Muscle of leg (tissue), 11 donors: ENCODE measurements around the gene NDST1. TPM values are rescaled to one million over a fixed set of nuclear protein-coding genes. Genes with fewer than 3 reads are reported as not detected.

Experiments
- DNase-seq: peaks from one replicate; pipeline ENCODE4 v3.0.0; 2013
- H3K27ac ChIP-seq: one replicate; pipeline ENCODE4 v1.5.1; 2013; ENCODE audit warnings: mild to moderate bottlenecking, low read length, control low read depth
- H3K27me3 ChIP-seq: one replicate; pipeline ENCODE4 v1.6.1; 2013; ENCODE audit warnings: low read length; ENCODE audit not compliant: control insufficient read depth, insufficient read depth
- H3K36me3 ChIP-seq: one replicate; pipeline ENCODE4 v1.6.1; 2013; ENCODE audit warnings: low read length; ENCODE audit not compliant: control insufficient read depth, insufficient read depth
- H3K4me1 ChIP-seq: one replicate; pipeline ENCODE4 v1.6.1; 2013; ENCODE audit warnings: low read length; ENCODE audit not compliant: control insufficient read depth, insufficient read depth
- H3K4me3 ChIP-seq: one replicate; pipeline ENCODE4 v1.5.1; 2013; ENCODE audit warnings: low read length, control low read depth
- H3K9me3 ChIP-seq: replicated peaks from 2 replicates; pipeline ENCODE4 v1.6.1; 2013; ENCODE audit warnings: low read depth, low read length; ENCODE audit not compliant: control insufficient read depth
- WGBS: methylation state at CpG from one replicate; pipeline ENCODE4 v1.1.5; 2013; ENCODE audit warnings: missing lambda C conversion rate; ENCODE audit not compliant: insufficient coverage; 5-methylcytosine and 5-hydroxymethylcytosine counted together
- polyA plus RNA-seq, 8 donors: library from polyadenylated mRNA; unstranded; fragments of 120-200 nt; gene quantifications; one replicate each; pipeline versions ENCODE4 v1.2.1 to v1.2.3, GENCODE V29; 2013; ENCODE audit warnings: inconsistent platforms in 1 of 8, low replicate concordance in 1 of 8; ENCODE audit not compliant: insufficient read length in 8 of 8, insufficient read depth in 1 of 8
- total RNA-seq: library from RNA; stranded (reverse); fragments of 120-200 nt; gene quantifications from one replicate; pipeline ENCODE4 v1.2.4, GENCODE V29; 2013

NDST1 gene
- total and polyA plus RNA-seq, 9 donors, result 24.4 to 71.2 (median 53.1) TPM

DNA sequence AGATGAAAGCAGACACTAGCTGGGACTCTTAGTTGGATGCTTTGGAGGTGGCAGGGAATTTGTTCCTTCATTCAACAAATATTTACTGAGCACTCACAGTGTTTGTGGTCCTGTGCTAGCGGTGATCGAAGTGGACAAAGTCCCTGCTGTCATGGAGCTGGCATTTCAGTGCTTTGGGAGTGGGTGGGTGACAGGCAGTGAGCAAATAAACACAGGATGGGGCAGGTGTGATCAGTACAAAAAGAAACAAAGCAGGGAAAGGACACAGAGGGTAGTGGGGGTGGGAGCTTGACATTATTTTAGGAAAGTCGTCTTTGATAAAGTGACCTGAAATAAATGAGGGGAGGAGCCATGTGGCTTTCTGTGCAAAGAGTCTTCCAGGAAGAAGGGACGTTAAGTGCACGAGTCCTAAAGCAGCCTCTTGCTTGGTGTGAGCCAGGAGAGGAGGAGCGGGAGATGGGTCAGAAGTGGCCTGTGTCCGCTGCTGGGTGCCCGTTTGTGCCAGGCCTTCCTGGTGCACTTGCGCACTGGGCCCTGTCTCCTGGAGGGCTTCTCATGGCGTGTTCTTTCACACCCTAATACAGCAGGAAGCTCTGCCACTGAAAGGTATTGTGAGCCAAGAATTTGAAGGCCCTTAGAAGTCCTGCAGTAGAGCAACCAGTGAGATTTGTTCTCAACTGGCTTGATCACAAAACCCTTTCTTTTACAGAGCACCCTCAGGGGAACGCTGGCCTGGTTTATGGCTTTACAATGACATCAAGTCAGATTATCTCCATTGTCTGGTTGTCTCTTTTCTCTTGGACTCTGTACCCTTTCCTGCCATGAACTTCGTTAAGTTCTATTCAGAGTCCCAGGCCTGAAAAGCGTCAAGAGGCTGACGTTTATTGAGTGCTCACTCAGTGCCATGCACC lies 14.8 kb downstream of the NDST1 start:
- no peak for DNase-seq
- Histone ChIP-seq H3K4me3 (no peak overlapping the region), H3K4me1 (peaks cover 47% of the 10 kb centered on the region), H3K9me3 (no peaks in the 10 kb centered on the region), H3K36me3 (peaks cover 62% of the 10 kb centered on the region), H3K27me3 (no peaks in the 10 kb centered on the region), H3K27ac (peak overlapping the region; percentile 20)
- 69% methylated on average over 12 of the region's 14 CpGs for WGBS

DNA sequence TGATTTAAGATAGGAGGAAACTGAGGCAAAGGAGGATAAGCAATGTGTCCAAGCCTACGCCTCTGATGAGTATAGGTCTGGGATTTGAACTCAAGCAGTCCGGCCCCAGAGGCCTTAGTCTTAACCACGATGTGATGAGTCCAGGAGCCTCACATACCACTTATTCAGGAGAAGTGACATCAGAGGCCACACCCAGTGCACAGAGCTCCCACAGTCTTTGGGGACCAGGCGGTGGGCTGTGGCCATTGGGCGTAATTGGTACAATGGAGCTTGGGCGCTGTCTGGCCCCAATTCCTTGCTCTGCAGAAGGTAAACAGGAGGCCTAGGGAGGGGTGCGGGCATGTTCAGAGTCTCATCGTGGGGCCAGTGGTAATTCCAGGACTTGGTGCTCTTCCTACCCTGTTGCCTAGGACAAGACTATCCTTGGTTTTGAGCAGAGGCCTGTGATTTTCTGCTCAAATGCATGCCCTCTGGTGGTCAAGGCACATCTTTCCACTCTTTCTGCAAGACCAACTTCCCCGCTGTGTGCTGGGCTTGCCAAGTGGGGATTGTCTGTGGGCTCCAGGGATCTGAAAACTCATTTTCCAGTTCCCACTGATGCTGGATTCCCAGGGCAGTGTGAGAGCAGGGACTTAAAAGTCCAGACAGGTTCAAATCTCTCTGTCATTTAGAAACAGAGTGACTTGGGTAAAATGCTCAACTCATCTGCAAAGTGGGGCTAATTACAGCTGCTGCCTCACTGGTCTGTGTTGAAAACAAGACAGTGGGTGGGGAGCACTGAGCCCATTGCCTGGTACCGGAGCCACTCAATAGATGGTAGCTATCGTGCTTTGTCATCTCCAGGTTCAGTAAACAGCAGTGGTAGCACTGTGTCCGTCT lies 15.8 kb downstream of the NDST1 start:
- DNase-seq, result peak; percentile 74
- no peaks in the 10 kb centered on the region for H3K9me3 ChIP-seq
- 82% methylated on average over 9 of the region's 12 CpGs for WGBS
- H3K27me3 ChIP-seq, result no peaks in the 10 kb centered on the region
- H3K4me3 ChIP-seq, result no peak overlapping the region
- H3K4me1 ChIP-seq, result peaks cover 41% of the 10 kb centered on the region
- no peak overlapping the region for H3K27ac ChIP-seq
- peaks cover 68% of the 10 kb centered on the region for H3K36me3 ChIP-seq

DNA sequence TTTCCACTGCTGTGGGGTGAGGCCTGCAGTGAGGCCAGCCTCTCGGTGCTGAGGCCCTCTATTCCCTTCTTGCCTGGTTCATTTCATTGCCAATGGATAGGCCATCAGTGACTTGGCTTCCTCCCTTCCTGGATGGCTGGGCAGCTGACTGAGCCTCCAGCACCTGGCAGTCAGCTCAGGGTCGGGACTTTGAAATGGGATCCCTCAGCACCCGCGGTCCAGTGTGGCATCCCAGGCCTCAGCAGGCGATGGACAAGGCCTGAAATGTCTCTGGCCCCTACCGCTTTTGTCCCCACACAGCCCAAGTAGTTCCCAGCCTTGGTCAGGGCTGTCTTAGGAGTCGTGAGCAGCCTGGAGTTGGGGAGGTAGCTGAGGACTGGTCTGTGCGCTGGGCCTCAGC lies 17.2 kb downstream of the NDST1 start:
- H3K27ac ChIP-seq, result peak overlapping the region; percentile 56
- DNase-seq, result peak; percentile 61
- H3K36me3 ChIP-seq, result peaks cover 64% of the 10 kb centered on the region
- H3K27me3 ChIP-seq, result no peaks in the 10 kb centered on the region
- H3K4me3 ChIP-seq, result no peak overlapping the region
- H3K9me3 ChIP-seq, result no peaks in the 10 kb centered on the region
- H3K4me1 ChIP-seq, result peaks cover 42% of the 10 kb centered on the region
- WGBS, result 68% methylated on average over 8 of the region's 8 CpGs

DNA sequence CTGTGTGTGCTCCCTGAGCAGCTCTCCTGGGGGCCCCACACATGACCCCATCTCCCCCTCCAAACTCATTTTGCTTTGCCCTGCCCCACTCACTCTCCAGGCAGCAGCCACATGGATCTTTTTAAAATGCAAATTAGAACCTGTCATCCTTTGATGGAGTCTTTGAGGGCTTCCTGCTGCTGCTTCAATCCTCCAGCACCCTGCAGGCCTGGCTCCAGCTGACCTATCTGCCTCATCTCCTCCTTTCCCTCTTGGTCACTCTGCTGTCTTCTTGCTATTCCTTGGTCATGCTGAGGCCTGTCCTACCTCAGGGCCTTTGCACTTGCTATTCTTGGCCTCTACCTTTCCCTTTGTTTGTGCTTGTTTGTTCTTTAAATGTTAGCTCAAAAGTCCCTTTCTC lies 17.9 kb downstream of the NDST1 start:
- peaks cover 42% of the 10 kb centered on the region for H3K4me1 ChIP-seq
- no peaks in the 10 kb centered on the region for H3K9me3 ChIP-seq
- H3K27ac ChIP-seq, result peak overlapping the region; percentile 17
- peaks cover 62% of the 10 kb centered on the region for H3K36me3 ChIP-seq
- DNase-seq, result no peak
- H3K27me3 ChIP-seq, result no peaks in the 10 kb centered on the region
- H3K4me3 ChIP-seq, result no peak overlapping the region

DNA sequence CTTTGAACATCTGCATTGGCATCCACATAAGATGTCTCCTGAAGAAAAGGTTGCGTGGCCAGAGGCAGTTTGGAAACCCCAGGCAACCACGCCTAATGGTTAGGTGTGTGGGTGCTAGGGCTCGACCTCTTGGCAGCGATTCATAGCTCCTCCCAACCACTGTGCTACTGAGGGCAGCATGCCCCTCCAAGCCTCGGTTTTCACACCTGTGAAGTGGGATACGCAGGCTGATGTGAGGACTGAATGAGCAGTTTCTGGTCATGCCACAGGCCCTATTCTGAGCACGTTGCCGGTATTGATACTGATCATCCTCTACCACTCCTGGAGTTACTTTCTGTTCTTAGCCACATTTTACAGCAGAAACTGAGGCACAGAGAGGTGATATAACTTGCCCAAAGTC lies 19.1 kb downstream of the NDST1 start:
- H3K4me3 ChIP-seq, result no peak overlapping the region
- no CpG with 5 or more reads among the region's 8 CpGs for WGBS
- H3K27ac ChIP-seq, result no peak overlapping the region
- H3K4me1 ChIP-seq, result peaks cover 42% of the 10 kb centered on the region
- H3K36me3 ChIP-seq, result peaks cover 57% of the 10 kb centered on the region
- DNase-seq, result no peak
- H3K27me3 ChIP-seq, result no peaks in the 10 kb centered on the region
- no peaks in the 10 kb centered on the region for H3K9me3 ChIP-seq

DNA sequence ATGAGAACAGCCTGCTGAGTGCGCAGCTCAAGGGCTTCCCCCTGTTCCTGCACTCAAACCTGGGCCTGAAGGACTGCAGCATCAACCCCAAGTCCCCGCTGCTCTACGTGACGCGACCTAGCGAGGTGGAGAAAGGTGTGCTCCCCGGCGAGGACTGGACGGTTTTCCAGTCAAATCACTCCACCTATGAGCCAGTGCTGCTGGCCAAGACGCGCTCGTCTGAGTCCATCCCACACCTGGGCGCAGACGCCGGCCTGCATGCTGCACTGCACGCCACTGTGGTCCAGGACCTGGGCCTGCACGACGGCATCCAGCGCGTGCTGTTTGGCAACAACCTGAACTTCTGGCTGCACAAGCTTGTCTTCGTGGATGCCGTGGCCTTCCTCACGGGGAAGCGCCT lies 19.9 kb downstream of the NDST1 start:
- Histone ChIP-seq H3K27ac (no peak overlapping the region), H3K4me1 (peaks cover 41% of the 10 kb centered on the region)
- DNase-seq, result no peak

DNA sequence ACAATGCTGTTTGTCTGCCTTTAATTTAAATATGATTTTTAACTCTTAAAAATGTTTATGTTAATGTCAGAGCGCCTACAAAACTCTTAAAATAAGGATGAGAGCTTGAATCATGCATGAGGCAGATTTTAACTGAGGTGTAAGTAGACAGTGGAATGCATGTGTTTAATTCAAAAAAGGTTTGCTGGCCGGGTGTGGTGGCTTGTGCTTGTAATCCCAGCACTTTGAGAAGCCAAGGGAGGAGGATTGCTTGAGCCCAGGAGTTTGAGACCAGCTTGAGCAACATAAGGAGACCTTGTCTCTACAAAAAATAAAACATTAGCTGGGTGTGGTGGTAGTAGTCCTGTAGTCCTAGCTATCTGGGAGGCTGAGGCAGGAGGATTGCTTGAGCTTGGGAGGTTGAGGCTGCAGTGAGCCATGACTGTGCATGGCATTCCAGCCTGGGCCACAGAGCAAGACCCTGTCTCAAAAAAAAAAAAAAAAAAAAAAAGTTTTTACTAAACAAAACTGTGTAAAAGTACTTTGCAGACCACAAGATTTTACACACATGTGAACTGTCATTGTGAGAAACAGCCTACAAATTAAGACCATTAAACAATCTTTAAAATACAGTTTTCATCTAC lies 21.1 kb downstream of the NDST1 start:
- Histone ChIP-seq H3K36me3 (peaks cover 61% of the 10 kb centered on the region), H3K4me1 (peaks cover 29% of the 10 kb centered on the region), H3K27me3 (no peaks in the 10 kb centered on the region), H3K27ac (no peak overlapping the region), H3K9me3 (no peaks in the 10 kb centered on the region), H3K4me3 (no peak overlapping the region)
- no CpG with 5 or more reads among the region's 2 CpGs for WGBS
- DNase-seq, result no peak

More for the DNA sequence above, 19.9 kb downstream of the NDST1 start:
- H3K9me3 ChIP-seq, result no peaks in the 10 kb centered on the region
- no peak overlapping the region for H3K4me3 ChIP-seq
- no peaks in the 10 kb centered on the region for H3K27me3 ChIP-seq
- 91% methylated on average over 21 of the region's 24 CpGs for WGBS
- peaks cover 57% of the 10 kb centered on the region for H3K36me3 ChIP-seq

DNA sequence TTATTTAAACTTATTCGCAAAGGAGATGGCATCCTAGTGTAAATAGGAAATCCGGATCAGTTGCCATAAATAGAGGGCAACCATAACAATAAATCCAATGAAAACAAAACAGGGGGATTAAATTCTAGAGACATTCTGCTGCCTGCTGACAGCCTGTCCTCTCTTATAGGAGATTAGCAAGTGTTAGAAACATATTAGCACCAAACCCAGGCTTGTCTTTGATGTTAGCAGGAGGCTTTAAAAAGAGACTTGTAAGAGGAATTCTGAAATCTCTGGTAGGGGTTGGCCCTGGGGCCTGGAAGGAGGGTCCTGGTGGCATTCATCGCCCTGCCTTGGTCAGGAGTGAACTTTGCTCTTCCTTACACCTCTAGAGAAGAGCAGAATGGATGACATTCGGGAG lies 21.6 kb downstream of the NDST1 start:
- H3K9me3 ChIP-seq, result no peaks in the 10 kb centered on the region
- H3K27me3 ChIP-seq, result no peaks in the 10 kb centered on the region
- WGBS, result 55% methylated on average over 1 of the region's 4 CpGs
- peaks cover 63% of the 10 kb centered on the region for H3K36me3 ChIP-seq
- peaks cover 24% of the 10 kb centered on the region for H3K4me1 ChIP-seq
- DNase-seq, result no peak
- H3K4me3 ChIP-seq, result no peak overlapping the region
- no peak overlapping the region for H3K27ac ChIP-seq

DNA sequence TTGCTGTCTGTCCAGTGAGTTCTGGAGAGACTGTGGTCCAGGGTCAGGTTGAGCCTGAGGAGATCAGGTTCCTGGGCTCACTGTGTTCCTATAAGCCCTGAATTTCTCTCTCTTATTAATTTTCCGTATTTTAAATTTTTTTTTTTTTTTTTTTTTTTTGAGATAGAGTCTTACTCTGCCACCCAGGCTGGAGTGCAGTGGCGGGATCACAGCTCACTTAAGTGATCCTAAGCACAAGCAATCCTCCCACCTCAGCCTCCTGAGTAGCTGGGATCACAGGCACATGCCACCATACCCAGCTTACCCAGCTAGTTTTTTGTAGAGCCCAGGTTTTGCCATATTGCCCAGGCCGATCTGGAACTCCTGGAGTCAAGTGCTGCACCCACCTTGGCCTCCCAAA lies 22.5 kb downstream of the NDST1 start:
- H3K27ac ChIP-seq, result no peak overlapping the region
- 65% methylated on average over 2 of the region's 3 CpGs for WGBS
- peaks cover 67% of the 10 kb centered on the region for H3K36me3 ChIP-seq
- no peak for DNase-seq
- H3K9me3 ChIP-seq, result no peaks in the 10 kb centered on the region
- H3K4me1 ChIP-seq, result peaks cover 17% of the 10 kb centered on the region
- H3K4me3 ChIP-seq, result no peak overlapping the region
- H3K27me3 ChIP-seq, result no peaks in the 10 kb centered on the region
